IPS-20b (cell line): ENCODE results near the gene PXDN.

Source experiments
- H3K27ac ChIP-seq: one replicate; pipeline ENCODE4 v1.5.1; 2013; ENCODE audit warnings: low read length
- H3K27me3 ChIP-seq: 2 replicates; pipeline ENCODE4 v1.6.1; 2013; ENCODE audit warnings: mild to moderate bottlenecking, low read length, inconsistent platforms; ENCODE audit not compliant: insufficient read depth
- H3K36me3 ChIP-seq: 2 replicates; pipeline ENCODE4 v1.6.1; 2013; ENCODE audit warnings: low read depth, mild to moderate bottlenecking, inconsistent platforms, low read length, moderate library complexity; ENCODE audit not compliant: insufficient read depth
- H3K4me1 ChIP-seq: 2 replicates; pipeline ENCODE4 v1.6.1; 2013; ENCODE audit warnings: mild to moderate bottlenecking, control low read depth, inconsistent platforms, low read length, moderate library complexity; ENCODE audit not compliant: insufficient read depth
- H3K4me3 ChIP-seq: 2 replicates; pipeline ENCODE4 v1.5.1; 2013; ENCODE audit warnings: mild to moderate bottlenecking, low read length, inconsistent platforms
- H3K9ac ChIP-seq: 2 replicates; pipeline ENCODE4 v1.6.1; 2013; ENCODE audit warnings: low read depth, mild to moderate bottlenecking, inconsistent platforms, low read length, moderate library complexity
- H3K9me3 ChIP-seq: 2 replicates; pipeline ENCODE4 v1.6.1; 2013; ENCODE audit warnings: mild to moderate bottlenecking, low read depth, low read length, inconsistent platforms; ENCODE audit not compliant: insufficient read depth

The PXDN gene

DNA sequence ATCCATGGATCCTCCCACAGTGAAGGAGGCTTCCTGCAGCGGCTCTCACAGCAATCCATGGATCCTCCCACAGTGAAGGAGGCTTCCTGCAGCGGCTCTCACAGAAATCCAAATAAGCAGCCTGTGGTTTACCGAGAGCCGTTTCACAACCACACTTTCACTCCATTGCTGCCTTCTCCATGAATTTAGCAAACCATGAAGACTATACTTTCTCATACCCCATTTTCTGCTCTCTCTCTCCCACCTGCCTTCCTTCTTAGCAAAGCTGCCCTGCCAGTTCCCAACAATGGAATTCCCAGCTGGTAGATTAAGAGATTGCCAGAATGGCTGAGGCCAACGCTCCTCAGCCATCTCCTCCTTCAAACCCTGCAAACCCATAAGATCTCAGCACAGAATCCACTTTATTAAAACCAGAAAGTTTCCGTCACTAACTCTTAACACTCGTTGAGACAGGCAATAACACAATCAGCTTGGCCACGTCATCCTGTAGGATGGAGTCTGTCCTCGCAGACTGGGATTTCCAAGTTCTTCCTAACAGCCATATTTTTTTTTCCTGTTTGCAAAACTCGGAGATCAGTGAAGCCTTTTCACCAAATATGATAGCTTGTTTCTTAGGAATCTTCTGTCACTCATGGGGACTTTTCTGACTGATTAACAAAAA is 162.2 kb downstream of the PXDN start:
- Histone ChIP-seq H3K9me3 (no peaks in the 10 kb centered on the region), H3K4me3 (no peak overlapping the region), H3K36me3 (no peaks in the 10 kb centered on the region), H3K4me1 (peaks cover 9% of the 10 kb centered on the region; the same call in 1 of the 2 replicates), H3K27me3 (no peaks in the 10 kb centered on the region), H3K9ac (no peak overlapping the region), H3K27ac (no peak overlapping the region)
